ENCODE data around the gene TMEM196. TPM values are rescaled to one million over a fixed set of nuclear protein-coding genes. Genes with fewer than 3 reads are reported as not detected.

Gene TMEM196
- total and polyA plus RNA-seq, 2 of the 4 experiments (the other 2 are of a cell fraction): not detected

- TF ChIP-seq MAFK (IDR thresholded peaks at IDR 0.05; ENCODE audit: low read depth, low read length) (no peak), NFE2L2 (IDR thresholded peaks at IDR 0.05; ENCODE audit: low read depth, low read length) (no peak), RFX5 (IDR thresholded peaks at IDR 0.05; ENCODE audit: low read depth, low read length) (no peak), BHLHE40 (IDR thresholded peaks at IDR 0.05; ENCODE audit: low read depth, low read length) (no peak), MAZ (IDR thresholded peaks at IDR 0.05; ENCODE audit: borderline replicate concordance, low read depth, low read length) (no peak), CHD1 (IDR thresholded peaks at IDR 0.05; ENCODE audit: low read depth, low read length) (no peak), ELK1 (IDR thresholded peaks at IDR 0.05; ENCODE audit: borderline replicate concordance, low read depth, low read length) (no peak)
- TF ChIP-seq, protein P1, sequence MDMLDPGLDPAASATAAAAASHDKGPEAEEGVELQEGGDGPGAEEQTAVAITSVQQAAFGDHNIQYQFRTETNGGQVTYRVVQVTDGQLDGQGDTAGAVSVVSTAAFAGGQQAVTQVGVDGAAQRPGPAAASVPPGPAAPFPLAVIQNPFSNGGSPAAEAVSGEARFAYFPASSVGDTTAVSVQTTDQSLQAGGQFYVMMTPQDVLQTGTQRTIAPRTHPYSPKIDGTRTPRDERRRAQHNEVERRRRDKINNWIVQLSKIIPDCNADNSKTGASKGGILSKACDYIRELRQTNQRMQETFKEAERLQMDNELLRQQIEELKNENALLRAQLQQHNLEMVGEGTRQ (IDR thresholded peaks at IDR 0.05; ENCODE audit: low read depth, low read length): no peak
- no peaks in the 10 kb centered on the region for H3K36me3 ChIP-seq (ENCODE audit: control insufficient read depth, insufficient read depth, low read length)
- ChIA-PET CTCF (no interaction called here), POLR2A (ENCODE audit: unreplicated experiment) (no interaction called here)
- no peak overlapping the region for H2BK120ac ChIP-seq (ENCODE audit: low read depth, low read length)
- BruUV-seq (replicated peaks): no TSS peak
- H3K9me1 ChIP-seq (ENCODE audit: insufficient read depth, low read length): no peaks in the 10 kb centered on the region
- H3K14ac ChIP-seq (replicated peaks; ENCODE audit: low read depth, low read length): no peak overlapping the region
- H3K79me1 ChIP-seq (ENCODE audit: low read depth in 1 of 2, low read length in 2 of 2): no peaks in the 10 kb centered on the region
- H4K20me1 ChIP-seq (ENCODE audit: insufficient read depth, low read length): no peaks in the 10 kb centered on the region
- no peaks in the 10 kb centered on the region for H3K4me1 ChIP-seq (ENCODE audit: control insufficient read depth, insufficient read depth, low read length)
- H3K18ac ChIP-seq (ENCODE audit: low read depth, low read length): no peak overlapping the region
- H3K23ac ChIP-seq (ENCODE audit: low read depth, low read length): no peak overlapping the region
- no peak overlapping the region for H4K8ac ChIP-seq (ENCODE audit: low read depth in 2 of 2, low read length in 2 of 2)
- no peak overlapping the region for H4K91ac ChIP-seq (ENCODE audit: insufficient read depth, low read depth, low read length)
- DNase-seq: no peak
- WGBS, 2 experiments (ENCODE audit: extremely low coverage in 2 of 2, insufficient read length in 1 of 2): no CpG with 5 or more reads among the region's 1 CpG
- no peaks in the 10 kb centered on the region for H3K27me3 ChIP-seq (ENCODE audit: control insufficient read depth, insufficient read depth, low read length)
- H3K9ac ChIP-seq (ENCODE audit: low read depth, low read length): no peak overlapping the region
- no peak overlapping the region for H2BK5ac ChIP-seq (ENCODE audit: low read depth, low read length, poor library complexity, severe bottlenecking)
- H3K4me3 ChIP-seq (ENCODE audit: insufficient read depth, low read depth, low read length): no peak overlapping the region
- intact Hi-C loops (cut with micrococcal nuclease): no loop called here
- H2BK20ac ChIP-seq (ENCODE audit: low read depth, low read length): no peak overlapping the region
- H3K4me2 ChIP-seq (ENCODE audit: low read depth, low read length): no peak overlapping the region
- no peak overlapping the region for H2AFZ ChIP-seq (replicated peaks; ENCODE audit: low read length, poor library complexity)
- no peak overlapping the region for H2AK5ac ChIP-seq (ENCODE audit: low read depth, low read length)
- H3K4ac ChIP-seq (ENCODE audit: low read depth, low read length): no peak overlapping the region
- no peak overlapping the region for H4K5ac ChIP-seq (ENCODE audit: low read depth, low read length)
- H3K27ac ChIP-seq (ENCODE audit: insufficient read depth, low read length): no peak overlapping the region
- H2BK15ac ChIP-seq (ENCODE audit: low read depth, low read length): no peak overlapping the region
- no peak overlapping the region for H2AK9ac ChIP-seq (replicated peaks; ENCODE audit: low read depth, low read length, poor library complexity)
- no peak for ATAC-seq (ENCODE audit: low read depth)
- H3K56ac ChIP-seq (ENCODE audit: extremely low read depth, insufficient read depth, low read length): no peak overlapping the region
- in situ Hi-C loops (cut with MboI; ENCODE audit: low sequenced_read_pairs): no loop called here
- no peaks in the 10 kb centered on the region for H3K9me3 ChIP-seq (ENCODE audit: control insufficient read depth, insufficient read depth, low read length)
- dilution Hi-C loops (cut with HindIII; ENCODE audit: low sequenced_read_pairs, unreplicated experiment): no loop called here
These were observed 97.6 kb downstream of the TMEM196 start for GRCh38 chr7:19675816-19676215.
